HG02642 (cell line): ENCODE results near the gene SERPINE2.
A peak's percentile ranks its signal among the peaks of the same experiment; 100 is the strongest.

Experiments used
- ATAC-seq: cut with Tn5 transposase; IDR thresholded peaks from one replicate; pipeline ENCODE4 v1.9.1; 2021; ENCODE audit warnings: mild to moderate bottlenecking; ENCODE audit not compliant: unreplicated experiment, poor library complexity

SERPINE2 gene

GRCh38 chr2:224055101-224055500 lies 16.0 kb upstream of the SERPINE2 start:
- no peak for ATAC-seq

DNA sequence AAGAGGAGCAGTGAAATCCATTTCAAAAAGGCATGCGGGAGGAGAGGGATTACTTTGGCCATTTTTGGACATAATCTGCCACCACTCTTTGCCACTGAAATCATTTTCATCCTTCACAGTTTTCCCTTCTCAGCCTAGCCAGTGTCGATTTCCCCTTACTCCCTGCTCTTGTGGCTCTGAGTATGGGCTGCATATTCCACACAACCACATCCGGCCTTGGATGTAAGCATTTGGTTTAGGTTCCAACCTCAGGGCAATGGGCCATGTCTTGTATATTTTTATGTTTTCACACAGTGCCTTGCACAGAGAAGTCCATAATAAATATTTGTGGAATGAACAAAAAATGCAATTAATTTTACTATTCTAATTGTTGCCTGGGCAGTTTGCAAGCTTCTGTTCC lies 7.7 kb upstream of the SERPINE2 start:
- no peak for ATAC-seq

DNA sequence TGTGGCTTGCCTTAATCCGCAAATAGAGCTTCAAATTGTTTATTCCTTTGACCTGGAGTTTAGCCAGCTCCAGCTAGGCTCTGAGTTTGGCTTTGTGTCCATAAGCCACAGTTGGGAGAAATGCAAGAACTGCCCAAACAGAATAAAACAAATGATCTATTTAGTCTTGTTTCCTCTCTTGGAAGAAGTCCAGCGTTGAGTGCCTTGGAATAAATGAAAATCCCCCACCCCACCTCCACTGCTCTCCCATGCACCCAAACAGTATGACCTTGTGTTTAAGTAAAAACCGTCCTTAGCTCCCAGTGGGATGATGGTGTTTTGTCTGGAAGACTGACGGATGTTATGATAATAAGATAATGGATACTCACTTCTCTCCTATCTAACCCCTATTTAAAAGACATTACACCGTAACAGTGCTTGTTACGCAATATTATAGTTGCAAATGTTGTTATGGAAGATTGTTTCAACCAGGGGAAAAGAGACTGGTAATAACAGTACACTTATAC lies 3.2 kb upstream of the SERPINE2 start:
- ATAC-seq, result no peak

DNA sequence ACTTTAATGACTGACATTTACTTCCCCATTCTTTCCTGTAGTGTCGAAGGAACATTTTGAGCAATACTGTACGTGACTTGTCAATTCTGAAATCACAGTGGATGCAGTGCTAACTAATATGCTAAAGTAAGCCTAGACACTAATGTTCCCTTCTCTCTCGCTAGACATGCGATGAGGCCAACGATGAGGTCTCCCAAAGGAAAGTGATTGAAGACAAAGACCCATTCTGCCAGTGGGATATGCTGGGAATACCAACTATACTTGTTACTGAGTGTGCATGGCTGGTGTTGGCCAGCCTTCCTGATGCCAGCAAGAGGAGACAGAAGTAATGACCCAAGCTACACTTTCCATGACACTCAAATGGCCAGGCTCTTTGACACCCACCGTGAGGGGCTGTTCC lies 2.5 kb upstream of the SERPINE2 start:
- ATAC-seq, result no peak

DNA sequence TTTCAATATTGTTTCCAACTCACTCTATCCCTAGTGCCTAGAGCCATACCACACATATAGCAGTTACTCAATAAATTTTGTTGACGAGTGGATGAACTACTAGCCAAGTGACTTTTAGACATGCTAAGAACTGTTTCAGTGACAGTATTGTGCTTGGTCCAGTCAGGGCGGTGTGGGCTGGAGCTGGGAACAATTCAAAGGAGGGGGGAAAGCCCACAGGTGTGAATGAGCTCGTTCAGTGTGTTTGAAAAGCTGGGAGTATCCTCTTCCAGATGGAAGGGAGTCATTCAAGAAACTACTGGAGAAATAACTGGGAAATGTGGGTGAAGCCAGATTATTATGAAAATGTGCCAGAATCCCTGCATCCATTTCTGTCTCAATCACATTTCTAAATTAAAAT lies 1.7 kb upstream of the SERPINE2 start:
- no peak for ATAC-seq

DNA sequence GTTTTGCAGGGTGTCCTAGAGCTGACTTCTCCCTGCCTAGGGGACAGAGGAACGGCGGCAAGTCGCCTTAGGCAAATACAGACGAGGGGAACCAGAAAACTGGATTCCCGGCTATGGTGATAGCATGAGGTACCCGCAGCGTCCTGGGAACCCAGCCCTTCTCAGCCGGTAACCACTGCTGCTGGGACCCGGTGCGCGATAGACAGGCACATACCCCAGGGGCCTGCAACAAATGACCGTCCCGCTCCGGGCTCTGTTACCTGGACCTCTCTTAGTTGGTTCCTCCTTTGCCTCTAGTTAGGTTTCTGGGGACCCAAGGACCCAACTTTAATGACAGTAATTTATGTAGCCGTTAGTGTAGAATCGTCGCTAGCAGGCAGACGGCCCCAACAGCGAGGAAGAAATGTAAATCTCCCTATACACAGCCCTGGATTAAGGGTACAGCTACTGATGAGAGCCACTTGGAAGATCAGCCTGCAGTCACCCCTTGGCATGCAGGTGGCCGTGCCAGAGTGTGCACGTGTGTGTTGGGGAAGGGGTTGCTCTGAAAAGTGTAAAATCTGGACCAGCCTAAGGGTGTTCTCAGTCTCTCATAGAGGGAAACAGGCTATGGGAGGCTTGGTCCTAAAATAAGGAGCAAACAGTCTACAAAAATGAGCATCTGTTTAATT lies 819 bp upstream of the SERPINE2 start:
- no peak for ATAC-seq

- peak; percentile 44 for ATAC-seq
These were observed 331 bp downstream of the SERPINE2 start for GRCh38 chr2:224038830-224039079.

- ATAC-seq, result peak; percentile 57
These were observed 847 bp downstream of the SERPINE2 start for GRCh38 chr2:224038049-224038829.

DNA sequence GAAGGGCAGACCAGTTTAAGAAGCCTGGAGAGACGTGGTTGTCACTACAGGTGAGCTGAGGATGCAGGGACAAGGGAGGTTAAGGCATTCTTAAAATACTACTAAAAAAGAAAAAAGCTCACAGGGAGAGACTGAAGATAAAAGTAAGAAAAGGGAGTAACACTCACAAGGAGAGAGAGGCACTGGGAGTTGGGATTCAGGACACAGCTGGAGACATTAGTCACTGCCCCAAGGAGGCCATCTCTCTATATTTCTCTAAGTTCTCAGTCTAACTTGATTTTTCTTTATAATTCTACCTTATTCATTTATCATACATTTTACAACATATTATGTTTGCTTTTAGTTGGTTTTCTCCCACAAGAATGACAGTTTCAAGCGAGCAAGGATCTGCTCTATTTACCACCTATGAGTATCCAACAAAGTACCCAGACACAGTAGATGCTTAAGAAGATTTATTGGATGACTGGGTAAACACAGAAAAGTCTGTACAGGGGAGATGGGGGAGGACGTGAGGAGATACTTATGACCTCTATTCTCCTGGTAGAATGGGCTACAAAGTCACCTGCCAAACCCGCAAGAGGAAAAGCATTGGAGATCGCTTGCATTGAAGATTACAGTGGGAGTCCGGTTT lies 2.2 kb downstream of the SERPINE2 start:
- no peak for ATAC-seq

- no peak for ATAC-seq
These were observed 5.1 kb downstream of the SERPINE2 start for GRCh38 chr2:224034017-224034416.

DNA sequence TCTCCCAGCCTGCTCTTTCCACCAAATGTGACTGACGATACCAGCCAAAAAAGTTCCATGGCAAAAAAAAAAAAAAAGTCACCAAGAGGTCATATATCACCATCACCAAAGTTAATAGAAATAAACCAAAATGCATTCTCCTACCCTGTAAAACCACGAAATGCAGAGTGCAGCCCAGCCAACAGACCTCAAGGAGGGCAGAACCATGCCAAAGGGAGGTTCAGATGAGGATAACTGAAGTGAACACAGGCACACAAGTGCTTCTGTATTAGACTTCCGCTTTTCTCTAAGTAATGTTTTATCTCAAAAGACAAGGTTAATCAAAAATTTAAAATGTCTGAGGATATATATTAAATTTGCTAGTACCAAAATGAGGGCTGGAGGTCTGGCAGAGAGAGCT lies 5.5 kb downstream of the SERPINE2 start:
- ATAC-seq, result no peak

DNA sequence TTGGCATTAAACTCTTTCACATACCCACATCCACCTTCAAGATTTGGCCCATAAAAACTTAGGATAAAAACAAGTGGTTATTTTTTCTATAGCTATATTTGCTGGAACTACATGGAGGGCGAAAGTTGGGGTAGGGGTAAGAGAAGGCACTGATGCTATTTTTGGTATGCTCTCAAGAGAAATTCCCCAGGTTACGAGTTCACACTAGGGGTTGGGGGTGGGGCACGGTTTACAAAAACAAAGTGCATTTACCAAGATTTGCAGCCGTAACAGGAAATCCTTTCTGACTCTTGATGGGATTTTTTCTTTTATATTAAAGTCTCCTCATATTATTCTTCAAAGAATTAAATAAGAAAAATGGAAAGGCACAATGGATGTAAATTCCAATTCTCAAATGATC lies 6.8 kb downstream of the SERPINE2 start:
- no peak for ATAC-seq

- ATAC-seq, result no peak
These were observed 7.6 kb downstream of the SERPINE2 start for GRCh38 chr2:224031358-224031970.

DNA sequence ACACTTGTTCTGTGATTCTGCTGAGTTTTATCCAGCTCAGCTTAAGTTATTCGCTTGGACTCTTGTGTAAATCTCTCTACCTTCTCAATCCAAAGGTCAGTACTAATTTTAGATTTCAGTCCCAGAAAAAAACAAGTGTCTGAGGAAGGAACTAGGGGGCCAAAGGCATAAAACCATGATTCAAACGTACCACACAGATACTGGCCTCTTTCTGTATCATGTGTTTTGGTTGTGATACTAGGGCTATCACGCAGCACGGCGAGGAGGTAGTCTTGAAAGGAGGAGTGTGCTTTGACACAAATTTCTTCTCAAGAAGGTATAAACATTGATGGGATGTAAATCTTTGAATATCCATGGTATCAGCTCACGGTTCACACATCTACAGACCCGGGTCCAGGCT lies 8.3 kb downstream of the SERPINE2 start:
- ATAC-seq, result no peak

DNA sequence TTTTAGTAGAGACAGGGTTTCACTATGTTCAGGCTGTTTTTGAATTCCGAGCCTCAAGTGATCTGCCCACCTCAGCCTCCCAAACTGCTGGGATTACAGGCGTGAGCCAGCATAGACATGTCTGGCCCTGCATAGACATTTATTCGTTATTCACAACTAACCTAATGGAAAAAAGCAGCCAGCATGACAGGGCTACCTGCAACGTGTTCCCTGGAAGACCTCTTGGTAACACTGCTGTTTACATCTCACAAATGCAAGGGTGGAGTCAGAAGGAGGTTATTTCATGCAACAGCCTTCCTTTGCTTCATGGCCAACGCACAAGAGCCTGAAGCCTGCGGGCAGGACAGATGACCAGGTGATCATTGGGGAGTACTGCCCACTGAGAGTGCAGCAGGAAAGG lies 9.2 kb downstream of the SERPINE2 start:
- no peak for ATAC-seq

DNA sequence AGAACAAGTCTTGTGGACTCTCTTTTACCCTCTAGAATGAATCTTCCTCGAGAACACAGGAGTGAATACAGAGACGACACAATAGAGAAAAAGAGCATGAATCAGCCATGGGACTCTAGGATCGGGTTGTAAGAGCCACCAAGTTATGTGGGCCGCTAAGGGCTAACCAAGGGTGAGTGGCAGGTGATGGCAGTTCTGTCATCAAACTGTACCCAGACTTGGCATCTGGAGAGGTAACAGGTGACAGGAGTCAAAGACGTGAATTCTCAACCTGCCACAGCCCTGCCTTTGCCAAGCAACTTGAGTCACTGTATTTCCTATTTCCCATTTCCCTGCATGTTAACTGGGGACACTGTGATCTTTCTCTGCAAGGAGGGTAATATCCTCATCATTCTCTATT lies 11.2 kb downstream of the SERPINE2 start:
- no peak for ATAC-seq

- ATAC-seq, result no peak
These were observed 12.0 kb downstream of the SERPINE2 start for GRCh38 chr2:224027070-224027469.

DNA sequence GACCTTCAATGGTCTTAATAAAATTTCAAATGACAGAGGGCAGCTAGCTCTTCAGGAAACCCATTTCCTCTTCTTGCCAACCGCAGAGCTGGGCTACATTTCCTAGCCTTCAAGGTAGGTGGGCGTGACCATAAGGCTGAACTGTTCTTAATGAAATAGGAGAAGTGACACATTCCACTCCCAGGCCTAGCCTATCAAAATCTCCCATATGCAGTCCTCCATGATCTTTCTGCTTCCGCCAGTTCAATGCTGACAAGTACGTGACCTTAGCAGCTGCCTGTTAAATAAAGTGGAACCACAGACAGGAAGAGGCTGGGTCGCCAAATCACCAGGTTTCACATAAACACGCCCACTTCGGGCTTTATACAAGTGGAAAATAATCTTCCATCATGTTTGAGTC lies 13.2 kb downstream of the SERPINE2 start:
- peak; percentile 83 for ATAC-seq

- no peak for ATAC-seq
These were observed 14.8 kb downstream of the SERPINE2 start for GRCh38 chr2:224024270-224024669.

DNA sequence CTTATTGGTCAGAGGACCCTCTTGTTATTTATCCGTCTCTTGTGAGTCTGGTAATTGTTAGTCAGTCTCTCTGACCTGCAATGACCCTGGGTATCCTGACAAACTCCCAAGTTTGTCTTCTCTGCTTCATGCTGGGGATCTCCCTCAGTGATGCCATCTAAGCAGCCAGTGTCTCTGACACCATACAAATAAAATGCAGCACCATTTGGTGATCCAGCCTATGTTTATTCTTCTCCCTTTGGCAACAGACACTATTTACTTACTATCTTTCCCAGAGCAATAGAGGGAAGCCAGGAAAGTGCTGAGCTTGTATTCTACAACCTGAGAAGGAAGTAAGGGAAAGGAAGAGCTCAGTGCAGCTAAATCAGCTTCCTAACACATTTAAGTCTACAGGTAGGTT lies 15.9 kb downstream of the SERPINE2 start:
- no peak for ATAC-seq

DNA sequence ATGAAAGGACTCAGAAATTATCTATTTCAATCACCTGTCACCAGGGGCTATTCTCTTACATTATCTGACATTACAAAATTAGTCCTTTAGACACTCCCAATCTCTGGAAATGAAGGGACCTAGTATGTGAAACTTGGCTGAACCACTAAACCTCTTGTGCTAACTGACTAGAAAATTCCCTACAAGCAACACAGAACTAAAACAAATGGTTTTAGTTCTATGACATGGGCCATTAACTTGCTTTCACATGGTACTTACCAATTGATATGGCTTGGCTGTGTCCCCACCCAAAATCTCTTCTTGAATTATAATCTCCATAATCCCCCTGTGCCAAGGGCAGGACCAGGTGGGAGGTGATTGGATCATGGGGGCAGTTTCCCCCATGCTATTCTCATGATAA lies 16.6 kb downstream of the SERPINE2 start:
- ATAC-seq, result peak; percentile 33
